Measurements from ENCODE around the gene NUP160.
"Not testable (repeated sequence)": the region's sequence is repeated elsewhere in the genome, so short reads cannot be mapped to it uniquely, and the experiment has no call there.

NUP160 gene

GRCh38 chr11:47788181-47788580 lies 60.0 kb downstream of the NUP160 start:
- no peak for DNase-seq

DNA sequence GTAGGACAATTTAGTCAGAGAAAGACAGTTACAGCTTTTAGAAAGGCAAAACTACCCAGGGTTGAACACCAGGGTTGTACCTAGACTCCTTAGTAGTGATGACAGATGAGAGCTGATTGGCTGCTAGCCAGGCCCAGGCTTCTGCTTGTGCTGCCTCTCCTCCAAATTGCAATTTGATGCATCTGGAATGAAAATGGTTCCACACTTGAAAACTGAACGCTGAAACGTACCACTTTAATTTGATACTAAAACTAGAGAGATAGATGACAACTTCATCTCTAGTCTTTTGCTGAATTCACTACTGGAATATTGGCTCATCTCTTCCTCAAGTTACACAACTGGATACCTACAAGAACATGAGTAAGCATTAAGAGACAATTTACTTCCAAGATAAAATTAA lies 61.8 kb downstream of the NUP160 start:
- no peak for DNase-seq

DNA sequence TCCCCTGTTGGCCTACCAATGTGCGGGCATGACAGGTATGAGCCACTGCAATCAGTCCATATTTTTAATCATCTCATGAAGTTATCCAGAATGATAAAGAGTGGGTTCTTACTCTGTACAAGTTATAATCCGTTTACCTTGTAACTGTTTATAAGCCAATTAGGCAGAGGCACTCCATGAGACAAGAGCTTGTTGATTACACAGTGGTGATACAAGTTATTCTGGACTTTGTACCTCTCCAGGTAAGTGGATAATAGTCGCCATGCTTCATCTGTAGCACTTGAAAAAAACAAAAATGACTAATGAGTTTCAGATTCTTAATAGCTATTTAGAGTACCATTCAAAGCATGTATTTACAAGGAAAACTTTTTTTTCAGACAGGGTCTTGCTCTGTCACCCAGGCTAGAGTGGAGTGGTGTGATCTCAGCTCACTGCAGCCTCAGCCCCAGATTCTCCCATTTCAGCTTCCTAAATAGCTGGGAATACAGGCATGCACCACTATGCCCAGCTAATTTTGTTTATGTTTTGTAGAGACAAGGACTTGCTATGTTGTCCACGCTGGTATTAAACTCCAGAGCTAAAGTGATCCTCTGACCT lies 63.3 kb downstream of the NUP160 start:
- no peak for DNase-seq

- DNase-seq = no peak
Measured at GRCh38 chr11:47783087-47783610, 65.0 kb downstream of the NUP160 start.

DNA sequence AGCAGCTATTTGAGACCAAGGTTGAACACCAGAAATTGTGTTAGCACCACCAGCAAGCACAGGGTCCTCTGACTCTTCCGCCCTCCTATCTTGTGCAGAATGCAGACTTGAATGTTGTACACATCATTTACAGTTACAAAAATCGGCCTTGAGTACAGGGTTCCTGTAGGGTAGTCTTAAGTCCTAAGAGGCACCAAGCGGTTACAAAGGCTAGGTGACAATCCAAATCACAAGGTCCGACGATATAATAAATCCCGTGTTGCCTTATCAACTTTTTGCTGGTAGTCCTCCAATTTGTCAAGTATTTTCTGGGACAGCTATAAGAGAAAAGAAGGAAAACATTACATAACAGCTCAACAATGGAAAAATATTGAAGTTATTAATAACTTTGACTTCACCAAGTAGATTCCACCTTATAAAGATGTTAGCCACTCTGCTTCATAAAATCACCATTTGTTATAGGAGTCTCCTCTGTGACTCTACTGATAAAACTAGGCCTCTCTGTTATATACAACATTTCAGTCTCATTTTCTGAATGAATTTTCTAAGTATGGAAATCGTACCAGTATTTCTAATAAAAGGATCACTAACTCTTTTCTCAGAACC lies 69.2 kb downstream of the NUP160 start:
- no peak for DNase-seq

DNA sequence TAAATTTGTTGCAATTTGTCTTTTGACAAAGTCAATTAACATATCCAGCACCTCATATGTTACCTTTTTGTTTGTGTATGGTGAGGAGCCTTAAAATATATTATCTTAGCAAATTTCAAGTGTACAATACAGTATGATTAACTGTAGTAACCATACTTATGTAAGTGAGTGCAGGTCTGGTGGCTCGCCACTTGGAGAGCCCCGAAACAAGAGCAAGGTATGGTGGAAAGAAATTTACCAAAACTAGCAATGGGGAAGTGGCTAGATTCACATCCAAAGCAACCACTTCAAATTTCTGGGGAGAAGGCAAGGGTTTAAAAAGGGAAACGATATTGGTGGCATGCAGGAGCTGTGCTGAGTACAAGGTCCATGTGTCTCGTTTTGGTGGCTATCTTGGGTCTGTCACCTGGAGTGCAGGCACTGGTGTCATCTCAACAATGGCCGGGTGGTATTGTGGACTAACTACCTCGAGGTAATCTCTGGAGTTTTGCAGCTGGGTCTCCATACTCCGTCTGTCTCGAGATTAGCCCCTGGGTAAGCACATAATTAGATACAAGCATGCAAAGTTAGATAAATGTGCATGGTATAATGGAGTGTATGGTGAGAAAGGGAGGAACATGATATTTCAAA lies 72.8 kb downstream of the NUP160 start:
- DNase-seq = no peak

GRCh38 chr11:47773882-47774281 lies 74.3 kb downstream of the NUP160 start:
- DNase-seq = no peak

- DNase-seq = not testable (repeated sequence)
Measured at GRCh38 chr11:47769556-47769955, 78.6 kb downstream of the NUP160 start.

DNA sequence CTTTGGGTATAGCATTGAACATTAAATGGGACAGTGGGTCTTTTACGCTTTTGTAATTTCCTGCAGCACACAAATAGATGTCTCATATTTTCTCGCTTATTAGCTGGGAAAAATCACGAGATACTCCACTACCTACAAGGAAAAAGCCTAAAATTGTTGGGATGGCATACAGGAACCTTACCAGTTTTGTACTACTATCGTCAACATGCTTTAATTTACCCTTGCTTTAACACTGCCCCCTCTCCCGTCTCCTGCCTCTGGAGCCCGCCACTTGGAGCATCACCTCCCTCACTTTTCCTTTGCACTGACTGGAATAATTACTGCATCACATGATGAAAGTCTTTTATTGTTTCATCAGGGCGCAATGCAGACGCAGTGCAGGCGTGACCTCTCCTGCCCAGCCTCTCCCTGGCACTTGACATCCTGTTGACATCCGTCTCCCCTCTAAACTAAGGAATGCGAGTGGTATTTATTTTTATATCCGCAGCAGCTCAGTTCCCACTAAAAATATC lies 80.0 kb downstream of the NUP160 start:
- DNase-seq = peak in 1 of 2 experiments; percentile 13

DNA sequence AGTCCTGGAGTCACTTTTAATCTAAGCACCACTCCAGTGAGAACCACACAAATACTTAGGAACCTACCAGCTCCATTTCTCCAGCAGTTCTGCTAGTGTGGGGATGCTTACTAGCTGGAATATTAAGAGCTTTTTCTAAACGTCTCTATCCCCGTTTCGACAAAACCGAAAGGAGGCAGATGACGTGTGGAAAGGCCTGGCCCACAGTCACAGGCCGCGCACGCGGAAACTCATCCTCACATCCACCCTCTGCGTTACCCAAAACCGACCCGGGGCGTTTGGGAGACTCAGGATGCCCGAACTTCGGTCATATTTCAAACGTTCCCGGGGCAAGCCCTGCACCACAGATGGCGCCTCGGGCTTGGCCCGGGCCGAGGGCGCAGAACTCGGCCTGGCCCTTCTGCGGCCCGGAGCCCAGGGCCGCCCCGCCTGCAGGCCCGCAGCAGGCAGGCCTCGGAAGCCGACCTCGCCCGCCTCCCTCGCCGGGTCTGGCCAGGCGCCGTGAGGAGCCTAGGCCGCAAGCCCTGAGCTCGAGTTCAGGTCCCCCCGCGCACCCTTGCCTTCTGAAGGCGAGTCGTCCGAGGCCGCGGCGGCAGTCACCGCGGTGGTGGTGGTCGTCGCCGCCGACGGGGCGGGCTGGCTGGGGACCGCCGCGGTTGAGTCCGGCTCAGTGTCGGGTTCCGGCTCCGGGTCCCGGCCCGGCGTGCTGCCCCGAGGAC lies 81.5 kb downstream of the NUP160 start:
- no peak for DNase-seq

DNA sequence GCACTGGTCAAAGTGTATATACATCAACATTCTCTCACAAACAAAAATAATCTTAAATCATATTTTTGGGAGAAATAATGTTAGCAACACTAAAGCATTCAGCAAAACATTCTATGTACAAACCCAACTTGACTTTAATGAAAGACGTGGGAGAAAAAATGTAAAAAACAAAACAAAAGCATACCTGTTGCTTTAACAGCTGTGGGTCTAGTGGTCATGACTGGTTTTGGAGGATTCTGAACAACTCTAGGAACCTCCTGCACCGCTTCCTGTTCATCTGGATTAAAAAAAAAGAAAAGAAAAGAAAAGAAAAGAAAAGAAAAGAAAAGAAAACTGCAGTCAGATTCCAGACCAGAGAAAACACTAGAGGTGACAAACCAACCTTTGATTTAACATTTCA lies 83.1 kb downstream of the NUP160 start:
- DNase-seq = no peak

DNA sequence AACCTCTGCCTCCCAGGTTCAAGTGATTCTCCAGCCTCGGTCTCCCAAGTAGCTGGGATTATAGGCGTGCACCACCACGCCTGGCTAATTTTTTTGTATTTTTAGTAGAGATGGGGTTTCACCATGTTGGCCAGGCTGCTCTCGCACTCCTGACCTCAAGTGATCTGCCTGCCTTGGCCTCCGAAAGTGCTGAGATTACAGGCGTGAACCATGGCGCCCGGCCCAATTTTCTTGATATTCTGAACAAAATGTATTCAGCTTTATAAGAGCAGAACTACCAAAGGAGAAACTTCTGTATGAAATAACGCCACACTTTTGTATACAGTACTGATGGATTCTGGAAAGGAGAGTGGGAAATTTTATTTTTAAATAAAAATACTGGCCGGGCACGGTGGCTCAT lies 88.9 kb downstream of the NUP160 start:
- not testable (repeated sequence) for DNase-seq

- DNase-seq = no peak
Measured at GRCh38 chr11:47756208-47756607, 91.9 kb downstream of the NUP160 start.

- no peak for DNase-seq
Measured at GRCh38 chr11:47750725-47751124, 97.4 kb downstream of the NUP160 start.

DNA sequence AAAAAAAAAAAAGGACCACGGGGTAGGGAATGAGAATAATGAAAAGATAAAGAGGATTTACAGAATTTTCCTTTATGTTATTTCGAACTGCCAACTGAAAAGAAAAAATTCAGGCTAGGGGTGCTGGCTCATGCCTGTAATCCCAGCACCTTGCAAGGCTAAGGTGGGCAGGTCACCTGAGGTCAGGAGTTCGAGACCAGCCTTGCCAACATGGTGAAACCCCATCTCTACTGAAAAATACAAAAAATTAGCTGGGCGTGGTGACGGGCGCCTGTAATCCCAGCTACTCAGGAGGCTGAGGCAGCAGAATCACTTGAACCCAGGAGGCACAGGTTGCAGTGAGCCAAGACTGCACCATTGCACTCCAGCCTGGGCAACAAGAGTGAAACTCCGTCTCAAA lies 105.7 kb downstream of the NUP160 start:
- DNase-seq = not testable (repeated sequence)

DNA sequence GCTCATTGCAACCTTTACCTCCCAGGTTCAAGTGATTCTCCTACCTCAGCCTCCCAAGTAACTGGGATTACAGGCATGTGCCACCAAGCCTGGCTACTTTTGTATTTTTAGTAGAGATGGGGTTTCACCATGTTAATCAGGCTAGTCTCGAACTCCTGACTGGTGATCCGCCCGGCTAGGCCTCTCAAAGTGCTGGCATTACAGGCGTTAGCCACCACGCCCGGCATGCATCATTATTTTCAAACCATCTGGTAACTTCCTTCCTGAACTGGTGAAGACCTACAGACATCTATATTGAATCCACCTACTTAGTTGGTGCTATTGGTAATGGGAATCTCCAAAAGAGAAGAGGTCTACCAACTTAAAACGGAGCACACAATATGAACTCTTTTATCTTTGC lies 110.3 kb downstream of the NUP160 start:
- DNase-seq = not testable (repeated sequence)

DNA sequence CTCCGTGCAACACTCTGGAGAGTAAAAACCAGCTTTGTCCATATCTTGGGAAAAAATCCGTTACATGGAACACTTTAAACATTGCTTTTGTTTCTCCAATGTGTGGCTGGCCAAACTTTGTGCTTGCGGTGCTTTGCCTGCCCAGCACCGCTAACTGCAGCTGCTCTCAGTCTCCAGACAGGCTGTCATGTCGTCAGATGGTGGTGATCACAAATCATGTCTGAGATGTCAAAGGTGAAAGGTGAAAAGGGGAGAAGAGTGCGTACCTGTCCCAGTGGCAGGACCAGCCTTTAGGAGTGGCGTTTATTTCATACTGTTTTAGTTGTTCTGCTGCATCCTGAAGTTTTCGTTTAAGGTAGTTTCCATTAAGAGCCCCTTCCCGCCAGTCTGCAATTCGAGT lies 115.9 kb downstream of the NUP160 start:
- DNase-seq = no peak

DNA sequence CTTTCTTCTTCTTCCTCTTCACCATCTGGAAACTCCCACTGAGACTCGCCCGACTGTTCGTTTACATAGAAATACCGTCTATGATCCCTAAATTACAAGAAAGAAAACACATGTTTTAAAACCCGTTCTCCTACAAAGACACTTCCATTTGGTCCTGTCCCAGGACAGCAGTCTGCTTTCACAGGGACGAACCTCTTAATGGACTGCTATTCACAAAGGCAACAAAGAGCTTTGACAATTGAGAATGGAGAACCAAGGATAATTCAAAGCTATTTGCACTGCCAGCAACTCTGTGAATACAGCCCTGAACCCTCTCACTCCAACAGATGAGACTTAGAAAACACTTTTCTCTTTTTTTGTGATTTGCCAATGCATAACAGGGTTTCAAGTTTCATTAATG lies 116.7 kb downstream of the NUP160 start:
- no peak for DNase-seq

Measured in cerebellar nuclear complex (tissue), 1 donor.